NCI-H748 (cell line): ENCODE measurements around the gene KLK6.
A peak's percentile ranks its signal among the peaks of the same experiment; 100 is the strongest.

ENCODE experiments used
- DNase-seq: peaks from one replicate; lab custom pipeline; 2025; ENCODE audit not compliant: unreplicated experiment; lab: John Stamatoyannopoulos, UW

Gene KLK6

DNA sequence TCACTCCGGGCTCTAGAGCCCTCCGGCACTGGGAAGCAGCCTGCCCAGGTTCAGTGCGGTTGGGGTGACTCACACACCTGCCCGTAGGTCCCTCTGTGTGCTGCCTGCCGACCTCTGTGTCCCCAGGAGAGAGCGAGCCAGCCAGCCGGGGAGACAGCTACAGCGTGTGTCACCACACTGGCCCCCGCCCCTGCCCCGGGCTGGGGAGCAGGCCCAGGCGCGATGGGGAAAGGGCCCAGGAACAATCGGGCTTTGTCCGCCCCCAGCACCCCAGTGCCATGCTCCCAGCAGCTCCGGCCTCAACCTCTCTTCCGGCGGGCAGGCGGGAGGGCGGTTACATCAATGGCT is at the start of gene KLK6:
Gene KLK6 (minus strand): TSS at position 179 of the 348 bp plus-strand sequence. CDS start 1,487 bp downstream, outside the sequence.
- no peak for DNase-seq

DNA sequence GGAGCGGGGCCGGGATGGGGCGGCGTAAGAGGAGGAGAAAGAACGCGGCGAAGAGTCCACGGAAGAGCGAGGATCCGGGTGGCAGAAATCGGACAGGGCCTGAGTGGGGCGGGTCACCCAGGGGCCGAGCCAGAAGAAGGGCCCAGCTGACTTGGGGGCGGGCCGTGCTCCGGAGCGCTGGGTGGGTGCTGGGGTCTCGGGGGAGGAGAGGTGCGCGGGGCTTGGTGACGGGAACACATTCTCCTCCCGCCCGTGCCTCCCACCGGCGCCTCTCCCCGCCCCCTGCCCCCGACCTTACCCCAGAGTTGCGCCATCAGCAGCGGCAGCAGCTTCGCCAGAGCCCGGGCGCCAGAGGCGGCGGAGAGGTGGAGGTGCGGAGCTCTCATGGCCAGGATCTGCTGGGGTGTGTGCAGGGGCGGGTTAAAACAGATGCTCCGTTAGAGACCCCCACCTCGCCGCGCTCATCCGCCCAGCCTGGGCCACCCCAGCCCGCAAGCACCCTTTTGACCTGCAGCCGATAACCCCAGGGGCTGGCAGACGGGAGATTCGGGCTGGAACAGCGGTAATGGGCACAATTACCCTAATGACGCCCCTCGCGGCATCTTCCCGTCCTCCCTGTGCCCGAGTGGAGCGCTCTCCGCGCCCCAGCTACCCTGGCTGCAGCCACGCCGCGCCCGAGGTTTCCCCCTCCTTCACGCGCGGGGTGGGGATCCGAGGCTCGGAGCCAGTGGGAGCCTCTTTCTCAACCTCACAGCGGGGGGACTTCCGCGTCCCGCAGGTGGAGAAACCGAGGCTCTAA is 49.6 kb upstream of the KLK6 start:
- peak; percentile 57 for DNase-seq

DNA sequence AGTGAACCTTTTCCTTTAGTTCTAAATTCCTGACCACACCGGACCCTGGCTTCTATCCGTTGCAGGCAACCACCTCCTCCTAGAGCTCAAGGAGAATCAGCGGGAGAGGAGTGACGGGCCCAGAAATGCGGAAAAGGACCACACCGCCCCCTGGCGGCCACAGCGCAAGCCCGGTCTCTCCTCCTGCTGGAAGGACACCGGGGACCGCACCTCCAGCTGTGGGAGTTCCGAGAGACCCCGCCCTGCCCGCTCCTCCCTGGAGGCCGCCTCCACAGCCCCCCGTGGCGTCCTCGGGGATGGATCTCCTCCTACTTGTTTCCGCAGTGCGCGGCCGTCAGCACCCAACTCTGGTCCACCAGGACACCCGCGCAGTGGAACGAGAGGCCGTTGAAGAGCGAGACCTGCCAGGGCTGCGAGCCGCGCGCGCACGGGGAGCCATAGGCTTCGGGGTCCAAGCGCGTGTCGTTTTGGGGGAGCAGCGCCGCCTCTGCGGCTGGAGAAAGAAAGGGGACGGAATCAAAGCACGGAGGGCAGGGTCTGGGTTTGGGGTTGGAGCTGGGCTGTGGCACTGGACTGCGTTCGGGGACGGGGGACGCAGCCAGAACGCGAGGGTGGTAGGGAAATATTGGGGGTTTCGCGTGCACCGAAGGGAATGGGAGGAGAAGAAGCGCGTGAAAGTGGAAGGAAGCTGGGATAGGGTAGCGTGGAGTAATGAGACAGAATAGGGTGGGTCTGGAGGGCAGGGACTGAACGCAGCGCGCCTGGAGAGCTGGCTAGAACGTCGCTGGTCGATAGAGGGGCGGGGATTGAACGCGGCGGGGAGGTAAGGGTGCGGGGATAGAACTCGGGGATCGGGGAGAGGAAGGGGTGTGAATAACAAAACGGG is 47.6 kb upstream of the KLK6 start:
- peak; percentile 70 for DNase-seq

DNA sequence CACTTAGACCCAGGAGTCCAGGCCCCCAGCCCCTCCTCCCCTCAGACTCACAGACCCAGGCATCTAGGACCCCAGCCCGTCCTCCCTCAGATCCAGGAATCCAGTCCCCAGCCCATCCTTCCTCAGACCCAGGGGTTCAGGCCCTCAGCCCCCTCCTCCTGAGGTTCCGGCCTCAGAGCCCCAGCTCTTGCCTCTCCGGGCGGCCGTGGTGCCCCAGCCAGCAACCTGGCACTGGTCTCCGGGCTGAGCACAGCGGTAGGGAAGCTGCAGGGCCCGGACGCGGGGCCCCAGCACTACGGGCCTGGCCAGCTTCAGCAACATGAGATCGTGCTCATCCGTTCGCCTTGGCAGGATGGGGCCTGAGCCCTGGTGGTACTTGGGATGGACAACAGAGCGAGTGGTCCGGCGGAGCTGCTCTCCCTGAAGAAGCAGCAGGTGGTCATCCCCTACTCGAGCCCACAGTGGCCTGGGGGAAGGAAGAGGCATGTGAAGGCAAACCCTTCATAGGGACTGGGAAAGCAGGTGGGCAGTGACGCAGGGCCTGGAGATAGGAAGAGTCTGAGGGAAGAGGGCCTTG is 46.4 kb upstream of the KLK6 start:
- DNase-seq, result no peak

DNA sequence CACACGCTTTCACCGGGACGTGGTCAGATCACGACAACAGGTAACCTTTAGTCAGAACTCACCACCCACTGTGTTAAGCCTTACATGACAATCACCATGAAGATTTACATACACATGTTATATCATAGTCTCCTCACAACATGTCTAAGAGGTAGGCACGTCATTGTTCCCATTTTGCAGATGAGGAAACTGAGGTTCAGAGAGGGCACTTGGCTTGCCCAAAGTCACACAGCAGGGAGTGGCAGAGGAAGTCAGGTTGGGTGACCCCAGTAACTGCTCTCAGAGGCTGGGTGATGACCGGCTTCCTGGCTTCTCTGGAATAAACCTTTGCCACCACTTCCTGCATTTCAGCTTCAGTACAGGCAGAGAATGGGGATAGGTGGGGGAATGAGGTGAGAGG is 44.9 kb upstream of the KLK6 start:
- no peak for DNase-seq

DNA sequence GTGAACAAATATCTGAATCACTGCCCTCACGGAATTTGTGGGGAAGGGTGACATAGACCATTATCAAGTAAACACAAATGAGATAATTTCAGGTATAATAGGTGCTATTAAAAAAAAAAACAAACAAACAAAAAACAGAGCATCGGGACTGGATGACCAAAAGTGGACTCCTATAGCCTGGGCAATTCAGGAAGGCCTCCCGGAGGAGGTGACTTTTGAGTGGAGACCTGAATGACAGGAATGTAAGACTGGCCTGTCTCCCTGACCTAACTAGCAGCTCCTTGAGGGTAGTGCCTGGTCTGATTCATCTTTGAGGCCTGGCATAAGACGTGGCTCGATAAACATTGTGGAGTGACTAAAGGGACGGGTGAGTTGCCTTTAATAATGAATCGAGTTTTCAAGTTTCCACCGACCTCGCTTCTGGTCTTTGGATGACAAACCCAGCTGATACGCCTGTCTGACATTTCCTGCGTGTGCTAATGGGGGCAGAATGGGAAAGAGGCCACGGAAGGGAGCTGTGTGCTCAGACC is 43.3 kb upstream of the KLK6 start:
- no peak for DNase-seq

DNA sequence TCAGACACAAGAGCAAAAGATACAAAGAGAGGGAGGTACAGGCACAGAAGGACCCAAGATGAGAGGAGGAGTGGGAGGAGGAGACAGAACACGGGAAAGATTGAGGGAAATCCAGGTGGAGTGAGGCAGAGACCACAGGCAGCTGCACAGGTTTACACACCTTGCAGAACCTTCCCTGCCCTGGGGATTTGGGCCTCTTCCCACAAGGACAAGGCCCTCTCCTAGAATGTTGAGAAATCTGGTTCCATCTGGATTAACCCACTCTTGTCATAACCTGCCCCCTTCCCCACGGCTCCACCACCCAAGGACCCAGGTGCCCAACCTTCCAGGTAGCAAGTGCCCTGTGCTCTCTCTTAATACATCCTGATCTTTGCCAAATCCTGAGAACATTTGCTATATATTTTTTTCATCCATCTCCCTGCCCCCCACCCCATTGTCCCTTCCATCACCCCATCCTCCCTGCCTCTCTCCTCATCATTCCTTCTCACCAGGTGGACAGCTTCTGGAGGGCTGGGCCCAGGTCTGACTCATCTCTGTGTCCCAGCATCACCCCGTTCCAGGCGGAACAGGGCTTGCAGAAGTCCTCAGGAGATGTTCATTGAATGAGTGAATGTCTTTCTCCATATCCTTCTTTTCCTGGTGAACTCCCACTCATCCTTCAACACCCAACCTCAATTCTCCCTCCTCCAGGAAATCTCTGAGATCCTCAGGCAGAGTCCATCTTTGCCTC is 40.8 kb upstream of the KLK6 start:
- no peak for DNase-seq

DNA sequence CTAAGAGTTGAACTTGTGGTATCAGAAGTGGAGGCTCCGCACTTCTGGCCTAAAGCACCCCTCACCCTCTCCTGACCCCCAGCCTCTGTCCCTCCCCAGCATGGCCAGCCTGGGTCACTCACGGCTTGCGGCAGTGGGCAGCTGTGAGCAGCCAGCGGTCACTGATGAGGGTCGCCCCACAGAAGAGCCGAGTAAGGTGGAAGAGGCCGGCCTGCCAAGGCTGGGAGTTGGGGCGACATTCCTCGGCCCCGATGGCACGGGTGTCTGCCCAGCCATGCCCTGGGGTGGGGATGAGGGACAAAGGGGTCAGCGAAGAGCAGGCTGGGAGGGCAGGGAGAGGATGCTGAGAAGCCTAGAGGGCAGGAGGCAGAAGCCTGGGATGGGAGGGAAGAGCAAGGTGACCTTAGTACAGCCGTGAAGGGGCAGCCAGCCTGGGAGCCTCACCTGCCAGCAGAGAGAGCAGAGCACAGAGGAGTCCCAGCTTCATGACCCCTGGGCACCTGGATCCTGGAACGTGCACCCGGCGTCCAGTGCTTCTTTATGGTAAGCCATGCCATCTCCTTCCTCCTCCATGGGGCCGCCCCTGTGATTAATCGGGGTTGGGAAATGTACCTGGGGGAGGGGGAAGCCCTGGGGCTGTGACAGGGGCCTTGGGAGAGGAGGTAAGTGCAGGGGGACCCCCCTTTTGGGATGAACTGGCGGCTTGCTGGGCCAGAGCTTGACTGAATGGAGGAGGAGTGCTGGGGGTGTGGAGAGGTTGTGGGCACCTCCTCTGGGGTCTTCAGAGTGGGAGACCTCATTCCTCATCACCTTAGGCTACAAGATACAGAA is 39.9 kb upstream of the KLK6 start:
- no peak for DNase-seq

DNA sequence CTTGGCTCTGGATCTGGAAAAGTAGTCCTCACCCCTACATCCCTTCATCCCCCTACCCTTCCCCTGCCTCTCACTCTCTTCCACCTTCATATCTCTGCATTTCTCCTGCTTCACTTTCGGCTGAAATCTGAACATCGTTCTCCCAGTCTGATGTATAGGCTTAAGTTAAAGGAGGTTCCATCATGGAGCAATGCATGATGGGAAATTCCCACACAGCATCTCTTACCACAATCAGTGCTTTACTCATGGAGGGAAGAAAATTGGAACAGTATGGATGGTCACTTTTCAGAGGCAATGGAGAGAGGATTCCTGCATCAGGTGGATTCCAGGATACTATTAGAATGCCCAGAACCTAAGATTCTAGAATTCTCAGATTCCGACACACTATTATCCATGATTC is 38.1 kb upstream of the KLK6 start:
- no peak for DNase-seq

DNA sequence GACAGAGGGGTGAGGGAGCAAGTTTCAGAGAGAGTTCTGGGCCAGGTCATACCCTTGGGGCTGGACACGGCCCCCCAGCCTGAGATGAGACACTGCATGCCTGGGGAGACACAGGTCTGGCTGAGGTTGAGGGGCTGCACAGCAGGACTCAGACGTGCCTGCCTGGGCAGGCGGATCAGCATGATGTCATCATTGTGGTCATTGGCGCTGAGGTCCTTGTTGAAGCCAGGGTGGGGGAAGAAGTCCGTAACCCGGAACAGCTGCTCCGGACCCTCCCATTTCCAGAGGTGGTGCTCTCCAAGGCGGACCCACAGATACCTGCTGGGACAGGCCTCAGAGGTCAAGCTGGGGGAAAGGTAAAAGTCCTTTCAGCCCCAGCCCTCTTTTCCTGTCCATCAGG is 37.0 kb upstream of the KLK6 start:
- DNase-seq, result no peak

DNA sequence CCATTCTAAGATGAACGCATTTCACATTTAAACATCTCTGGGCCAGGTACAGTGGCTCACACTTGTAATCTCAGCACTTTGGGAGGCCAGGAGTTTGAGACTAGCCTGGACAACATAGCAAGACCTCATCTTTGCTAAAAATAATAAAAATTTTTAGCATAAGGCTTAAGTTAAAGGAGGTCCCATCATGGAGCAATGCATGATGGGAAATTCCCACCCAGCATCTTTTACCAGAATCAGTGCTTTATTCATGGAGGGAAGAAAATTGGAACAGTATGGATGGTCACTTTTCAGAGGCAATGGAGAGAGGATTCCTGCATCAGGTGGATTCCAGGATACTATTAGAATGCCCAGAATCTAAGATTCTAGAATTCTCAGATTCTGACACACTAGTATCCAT is 35.9 kb upstream of the KLK6 start:
- no peak for DNase-seq

DNA sequence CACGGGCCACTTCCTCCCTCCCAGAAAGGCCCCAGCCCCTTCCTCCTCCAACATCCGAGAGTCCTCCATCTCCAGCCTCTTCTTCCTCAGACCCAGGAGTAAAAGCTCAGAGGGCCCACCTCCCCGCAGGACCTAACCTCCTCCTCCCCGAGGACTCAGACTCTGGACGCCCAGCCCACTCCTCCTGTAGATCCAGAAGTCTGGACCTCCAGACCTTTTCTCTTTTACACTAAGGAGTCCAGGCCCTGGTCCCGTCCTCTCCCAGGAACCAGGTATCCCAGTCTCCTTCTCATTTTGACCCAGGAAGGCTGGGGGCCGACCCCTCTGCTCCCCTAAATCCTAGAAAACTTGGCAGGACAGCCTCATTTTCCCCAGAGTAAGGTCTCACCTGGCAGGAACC is 33.9 kb upstream of the KLK6 start:
- DNase-seq, result no peak

DNA sequence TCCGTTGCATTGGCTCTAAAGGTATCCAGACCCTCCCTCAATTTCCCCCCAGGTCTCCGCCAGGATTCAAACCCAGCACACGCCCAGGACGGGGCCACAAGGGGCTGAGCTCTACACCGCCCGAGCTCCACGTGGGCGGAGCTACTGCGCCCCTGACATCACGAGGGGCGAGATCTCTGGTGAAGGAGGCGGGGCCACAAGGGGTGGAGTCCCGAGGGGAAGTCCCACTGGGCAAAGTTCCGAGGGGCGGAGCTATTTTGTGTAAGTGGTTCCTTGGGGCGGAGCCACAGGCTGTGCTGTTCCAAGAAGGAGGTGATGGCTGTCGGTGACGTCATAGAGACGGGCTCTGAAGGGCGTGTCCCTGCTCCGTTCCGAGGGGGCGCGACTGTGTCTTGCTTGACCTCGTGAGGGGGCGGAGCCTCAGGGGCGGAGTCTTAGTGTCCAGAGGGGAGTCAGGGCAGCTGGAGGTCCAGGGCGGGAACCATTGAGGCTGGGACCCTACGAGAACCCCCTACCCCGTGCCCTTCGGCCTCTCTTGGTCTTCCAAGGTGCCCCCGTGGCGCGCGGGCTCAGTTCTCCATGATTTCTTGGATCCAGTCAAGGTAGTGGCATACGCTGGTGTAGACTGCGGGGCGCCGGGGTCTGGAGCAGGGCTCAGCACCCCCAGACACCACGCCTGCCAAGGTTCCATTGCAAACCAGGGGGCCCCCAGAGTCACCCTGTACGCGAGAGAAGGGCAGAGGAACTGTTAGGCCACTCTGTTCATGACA is 33.3 kb upstream of the KLK6 start:
- DNase-seq, result peak; percentile 62

DNA sequence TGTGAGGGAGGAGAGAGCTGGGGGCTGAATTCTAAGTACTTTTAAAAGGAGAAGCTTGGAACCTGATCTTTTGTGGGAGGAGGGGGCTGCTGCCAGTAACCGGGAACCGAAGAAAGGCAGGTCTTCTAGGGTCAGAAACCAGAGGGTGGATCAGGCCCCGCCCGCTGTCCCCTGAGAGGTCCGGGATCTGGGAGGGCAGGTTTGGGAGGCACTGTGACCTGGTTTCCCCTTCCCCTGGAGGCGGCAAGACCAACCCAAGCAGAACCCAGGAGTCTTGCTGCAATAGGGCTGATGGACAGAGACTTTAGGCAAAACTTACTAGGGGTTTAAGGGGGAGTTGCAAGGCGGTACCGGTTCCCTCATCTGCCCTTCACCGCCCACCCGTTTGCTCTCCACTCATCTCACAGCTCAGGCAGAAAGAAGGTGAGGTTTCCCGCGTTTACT is 32.7 kb upstream of the KLK6 start:
- no peak for DNase-seq

DNA sequence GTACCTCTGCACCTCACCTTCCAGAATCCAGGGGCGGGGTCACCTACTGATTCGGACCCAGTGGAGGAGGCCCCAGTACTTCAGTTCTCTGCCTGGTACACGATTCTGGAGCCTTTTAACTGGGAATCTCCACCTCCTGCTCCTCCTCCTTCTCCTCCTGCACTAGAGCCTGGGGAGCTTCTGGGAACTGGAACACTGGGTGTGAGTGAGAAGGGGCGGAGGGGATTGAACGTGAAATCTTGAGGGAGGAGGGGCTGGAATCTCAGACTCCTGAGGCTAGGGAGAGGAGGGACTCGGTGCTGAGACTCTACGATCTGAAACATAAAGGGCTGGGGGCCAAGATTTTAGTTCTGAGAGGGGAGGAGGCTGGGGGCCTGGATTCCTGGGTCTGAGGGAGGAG is 32.1 kb upstream of the KLK6 start, which contains the start of gene KLK8:
Gene KLK8 (minus strand): TSS at position 90 of the 400 bp plus-strand sequence. CDS start 437 bp downstream, outside the sequence.
- DNase-seq, result no peak

DNA sequence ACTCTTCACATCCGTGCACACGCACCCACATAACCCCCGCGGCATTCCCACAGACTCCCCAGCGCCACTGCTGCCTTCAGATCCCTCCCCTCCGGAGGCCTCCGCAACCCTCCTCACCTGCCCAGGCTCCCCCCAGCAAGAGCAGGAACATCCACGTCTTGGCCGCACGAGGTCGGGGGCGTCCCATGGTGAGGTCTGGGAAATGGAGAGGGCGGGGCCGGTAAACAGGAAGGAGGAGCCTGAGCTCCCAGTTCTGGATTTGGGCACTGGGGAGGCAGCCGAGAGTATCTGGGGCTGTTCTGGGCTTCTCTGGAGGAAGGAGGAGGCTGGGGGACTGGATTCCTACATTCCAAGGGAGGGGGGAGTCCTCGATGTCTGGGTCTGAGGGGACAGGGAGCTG is 31.6 kb upstream of the KLK6 start:
- DNase-seq, result no peak

DNA sequence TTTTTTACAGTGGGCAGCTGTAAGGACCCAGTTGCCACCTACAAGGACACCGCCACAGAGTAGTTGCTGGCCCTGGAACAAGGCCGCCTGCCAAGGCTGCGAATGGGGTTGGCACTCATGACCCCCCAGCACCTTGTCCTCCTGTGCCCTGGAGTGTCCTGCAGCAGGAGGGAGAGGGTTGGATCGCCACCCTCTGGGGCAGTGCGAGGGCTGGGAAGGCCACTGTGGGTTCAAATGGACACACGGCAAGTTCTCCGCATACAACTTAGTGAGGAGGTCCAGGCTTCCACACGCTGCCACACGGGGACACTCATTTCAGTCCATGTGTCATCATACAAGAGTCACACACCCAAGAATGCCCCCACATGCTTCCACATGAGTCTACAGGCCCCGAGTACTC is 31.0 kb upstream of the KLK6 start:
- DNase-seq, result no peak

DNA sequence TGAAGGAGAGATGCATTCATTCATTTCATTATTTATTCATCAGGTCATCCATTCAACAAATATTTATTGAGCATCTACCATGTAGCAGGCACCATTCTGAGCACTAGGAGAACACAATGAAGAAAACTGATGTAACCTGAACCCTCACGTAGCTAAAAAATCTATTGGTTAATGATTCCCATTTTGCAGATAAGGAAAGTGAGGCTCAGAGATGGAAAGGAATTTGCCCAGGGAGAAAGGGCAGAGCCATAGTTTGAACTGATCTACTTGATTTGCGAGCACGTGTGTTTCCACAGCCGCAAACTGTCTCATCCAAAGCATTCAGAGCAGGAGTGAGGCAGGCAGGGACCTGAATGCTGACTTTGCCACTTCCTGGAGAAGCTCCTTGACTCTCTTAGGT is 29.3 kb upstream of the KLK6 start:
- DNase-seq, result no peak

DNA sequence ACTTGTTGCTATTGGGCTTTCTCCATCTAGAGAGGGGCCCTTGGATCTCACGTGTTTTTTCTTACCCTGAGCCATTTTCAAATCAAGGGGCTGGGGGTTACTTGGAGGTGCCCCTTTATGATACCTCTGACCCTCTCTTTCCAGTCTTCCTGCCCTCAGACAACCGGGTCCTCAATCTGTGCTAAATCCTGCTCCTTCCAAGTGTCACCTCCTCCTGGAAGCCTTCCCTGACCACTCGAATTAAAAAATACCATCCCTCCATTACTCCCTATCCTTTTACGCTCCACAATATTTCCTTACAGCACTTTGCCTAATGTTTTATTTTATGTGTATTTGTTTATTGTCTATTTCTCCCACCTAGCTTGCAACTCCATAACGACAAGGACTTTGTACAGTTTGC is 28.7 kb upstream of the KLK6 start:
- DNase-seq, result no peak
